ENCODE data around the gene MECR. TPM values are rescaled to one million over a fixed set of nuclear protein-coding genes. Genes with fewer than 3 reads are reported as not detected.
A peak's percentile ranks its signal among the peaks of the same experiment; 100 is the strongest.

Gene MECR
- polyA plus RNA-seq, 1 of the 3 experiments (the other 2 are of a cell fraction), result 38.3 TPM

- Histone ChIP-seq H3K36me3 (replicated peaks in 1 of 2; ENCODE audit: control insufficient read depth in 1 of 2, insufficient read depth in 2 of 2, low read length in 1 of 2) (no peaks in the 10 kb centered on the region), H3K9ac (no peak overlapping the region), H3K27ac (ENCODE audit: low read depth in 2 of 2, low read length in 1 of 2) (peak overlapping the region in 1 of 2 experiments; percentile 23; a peak in 1 of 4 replicates), H4K20me1 (ENCODE audit: insufficient read depth) (no peaks in the 10 kb centered on the region), H3K4me3 (ENCODE audit: low read depth in 2 of 2, low read length in 1 of 2) (no peak overlapping the region), H3K27me3 (ENCODE audit: insufficient read depth) (no peaks in the 10 kb centered on the region), H3K9me3 (no peaks in the 10 kb centered on the region), H3K4me1 (ENCODE audit: control insufficient read depth in 1 of 2, insufficient read depth in 2 of 2, low read depth in 1 of 2, low read length in 1 of 2) (peaks cover 18 to 29% of the 10 kb centered on the region in 2 experiments; a peak in 2 of 4 replicates), H3K9me2 (no peaks in the 10 kb centered on the region), H3F3A (replicated peaks; ENCODE audit: insufficient read depth) (no peaks in the 10 kb centered on the region), H2AFZ (ENCODE audit: low read depth) (no peak overlapping the region), H3K79me2 (ENCODE audit: insufficient read depth) (no peaks in the 10 kb centered on the region), H3K4me2 (no peak overlapping the region)
- ChIA-PET CTCF (interaction anchor here (0.8 to 1.5 kb wide), 4 partner anchors 12 to 535 kb away, joined by 3 to 6 read pairs (median 4); no protein-coding TSS in a partner anchor), POLR2A (interaction anchor here (1.0 kb wide), 1 partner anchor 12 kb away, joined by 5 read pairs; no protein-coding TSS in a partner anchor)
- WGBS (ENCODE audit: low lambda C conversion rate), result 93% methylated on average over 16 of the region's 16 CpGs
- no peak for TF ChIP-seq POLR2AphosphoS5 (IDR thresholded peaks at IDR 0.05; ENCODE audit: low read depth, low read length)
- no peak for TF ChIP-seq EP300 (IDR thresholded peaks at IDR 0.05; ENCODE audit: borderline replicate concordance in 1 of 2, low read depth in 1 of 2, low read length in 1 of 2)
- TF ChIP-seq TCF12 (IDR thresholded peaks at IDR 0.05), result no peak
- TF ChIP-seq FOXJ3 (CRISPR knock-in tag; IDR thresholded peaks at IDR 0.05), result no peak
- TF ChIP-seq, protein P1, sequence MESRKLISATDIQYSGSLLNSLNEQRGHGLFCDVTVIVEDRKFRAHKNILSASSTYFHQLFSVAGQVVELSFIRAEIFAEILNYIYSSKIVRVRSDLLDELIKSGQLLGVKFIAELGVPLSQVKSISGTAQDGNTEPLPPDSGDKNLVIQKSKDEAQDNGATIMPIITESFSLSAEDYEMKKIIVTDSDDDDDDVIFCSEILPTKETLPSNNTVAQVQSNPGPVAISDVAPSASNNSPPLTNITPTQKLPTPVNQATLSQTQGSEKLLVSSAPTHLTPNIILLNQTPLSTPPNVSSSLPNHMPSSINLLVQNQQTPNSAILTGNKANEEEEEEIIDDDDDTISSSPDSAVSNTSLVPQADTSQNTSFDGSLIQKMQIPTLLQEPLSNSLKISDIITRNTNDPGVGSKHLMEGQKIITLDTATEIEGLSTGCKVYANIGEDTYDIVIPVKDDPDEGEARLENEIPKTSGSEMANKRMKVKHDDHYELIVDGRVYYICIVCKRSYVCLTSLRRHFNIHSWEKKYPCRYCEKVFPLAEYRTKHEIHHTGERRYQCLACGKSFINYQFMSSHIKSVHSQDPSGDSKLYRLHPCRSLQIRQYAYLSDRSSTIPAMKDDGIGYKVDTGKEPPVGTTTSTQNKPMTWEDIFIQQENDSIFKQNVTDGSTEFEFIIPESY (IDR thresholded peaks at IDR 0.05; ENCODE audit: borderline replicate concordance, low read depth), result no peak
- no peak for TF ChIP-seq IRF3 (IDR thresholded peaks at IDR 0.05; ENCODE audit: low read depth, low read length)
- no peak for TF ChIP-seq CHD2 (IDR thresholded peaks at IDR 0.05; ENCODE audit: low read length, partially characterized antibody)
- TF ChIP-seq MXI1 (IDR thresholded peaks at IDR 0.05; ENCODE audit: low read depth, low read length), result no peak
- TF ChIP-seq ELF1 (IDR thresholded peaks at IDR 0.05), result no peak
- TF ChIP-seq, protein P2, sequence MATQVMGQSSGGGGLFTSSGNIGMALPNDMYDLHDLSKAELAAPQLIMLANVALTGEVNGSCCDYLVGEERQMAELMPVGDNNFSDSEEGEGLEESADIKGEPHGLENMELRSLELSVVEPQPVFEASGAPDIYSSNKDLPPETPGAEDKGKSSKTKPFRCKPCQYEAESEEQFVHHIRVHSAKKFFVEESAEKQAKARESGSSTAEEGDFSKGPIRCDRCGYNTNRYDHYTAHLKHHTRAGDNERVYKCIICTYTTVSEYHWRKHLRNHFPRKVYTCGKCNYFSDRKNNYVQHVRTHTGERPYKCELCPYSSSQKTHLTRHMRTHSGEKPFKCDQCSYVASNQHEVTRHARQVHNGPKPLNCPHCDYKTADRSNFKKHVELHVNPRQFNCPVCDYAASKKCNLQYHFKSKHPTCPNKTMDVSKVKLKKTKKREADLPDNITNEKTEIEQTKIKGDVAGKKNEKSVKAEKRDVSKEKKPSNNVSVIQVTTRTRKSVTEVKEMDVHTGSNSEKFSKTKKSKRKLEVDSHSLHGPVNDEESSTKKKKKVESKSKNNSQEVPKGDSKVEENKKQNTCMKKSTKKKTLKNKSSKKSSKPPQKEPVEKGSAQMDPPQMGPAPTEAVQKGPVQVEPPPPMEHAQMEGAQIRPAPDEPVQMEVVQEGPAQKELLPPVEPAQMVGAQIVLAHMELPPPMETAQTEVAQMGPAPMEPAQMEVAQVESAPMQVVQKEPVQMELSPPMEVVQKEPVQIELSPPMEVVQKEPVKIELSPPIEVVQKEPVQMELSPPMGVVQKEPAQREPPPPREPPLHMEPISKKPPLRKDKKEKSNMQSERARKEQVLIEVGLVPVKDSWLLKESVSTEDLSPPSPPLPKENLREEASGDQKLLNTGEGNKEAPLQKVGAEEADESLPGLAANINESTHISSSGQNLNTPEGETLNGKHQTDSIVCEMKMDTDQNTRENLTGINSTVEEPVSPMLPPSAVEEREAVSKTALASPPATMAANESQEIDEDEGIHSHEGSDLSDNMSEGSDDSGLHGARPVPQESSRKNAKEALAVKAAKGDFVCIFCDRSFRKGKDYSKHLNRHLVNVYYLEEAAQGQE (IDR thresholded peaks at IDR 0.05; ENCODE audit: low read depth, low read length), result no peak
- TF ChIP-seq TAF1 (IDR thresholded peaks at IDR 0.05; ENCODE audit: borderline replicate concordance, low read depth, low read length), result no peak
- TF ChIP-seq TEAD4 (IDR thresholded peaks at IDR 0.05; ENCODE audit: borderline replicate concordance, insufficient read depth), result no peak
- TF ChIP-seq, protein P3, sequence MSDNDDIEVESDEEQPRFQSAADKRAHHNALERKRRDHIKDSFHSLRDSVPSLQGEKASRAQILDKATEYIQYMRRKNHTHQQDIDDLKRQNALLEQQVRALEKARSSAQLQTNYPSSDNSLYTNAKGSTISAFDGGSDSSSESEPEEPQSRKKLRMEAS (IDR thresholded peaks at IDR 0.05; ENCODE audit: low read depth), result no peak
- TF ChIP-seq NFIC (IDR thresholded peaks at IDR 0.05; ENCODE audit: borderline replicate concordance), result no peak
- TF ChIP-seq SMC3 (IDR thresholded peaks at IDR 0.05; ENCODE audit: low read depth, low read length), result no peak
- no peak for DNase-seq
Observed at GRCh38 chr1:29258189-29258975, 27.6 kb upstream of the MECR start.
